ENCODE measurements around the gene LCN10.

GRCh38 chr9:136775191-136775590 is 32.5 kb upstream of the LCN10 start:
- TF ChIP-seq CTCF (IDR thresholded peaks at IDR 0.05) (no peak), POLR2A (IDR thresholded peaks at IDR 0.05) (no peak), POLR2AphosphoS5 (IDR thresholded peaks at IDR 0.05) (no peak), EP300 (IDR thresholded peaks at IDR 0.05) (no peak)
